ENCODE data around the gene GAB3.

GRCh38 chrX:154695911-154696675, 54.8 kb downstream of the GAB3 start:
- TF ChIP-seq CTCF (IDR thresholded peaks at IDR 0.05; ENCODE audit: low read depth, low read length, missing input control) (no peak), EGR1 (IDR thresholded peaks at IDR 0.05; ENCODE audit: low read depth in 2 of 2) (no peak), HNF4A (conservative IDR thresholded peaks at IDR 0.05) (no peak), YY1 (IDR thresholded peaks at IDR 0.05) (no peak), JUND (IDR thresholded peaks at IDR 0.05) (no peak), HNF4G (IDR thresholded peaks at IDR 0.05) (no peak), FOXA1 (IDR thresholded peaks at IDR 0.05) (no peak), MAX (IDR thresholded peaks at IDR 0.05) (no peak), RAD21 (IDR thresholded peaks at IDR 0.05) (no peak), REST (IDR thresholded peaks at IDR 0.05) (no peak), TAF1 (conservative IDR thresholded peaks at IDR 0.05) (no peak), SP1 (IDR thresholded peaks at IDR 0.05) (no peak), GABPA (IDR thresholded peaks at IDR 0.05 in 1 of 2, conservative IDR thresholded peaks at IDR 0.05 in 1 of 2) (no peak)
